Activated CD4-positive, alpha-beta memory T cell treated with anti-CD3 and anti-CD28 coated beads for 36 hours (primary cell): ENCODE data around the gene SBSN. TPM values are rescaled to one million over a fixed set of nuclear protein-coding genes. Genes with fewer than 3 reads are reported as not detected.

Source experiments
- CTCF ChIA-PET: fragments of 350-600 bp; sonication (Branson Sonifier 250); formaldehyde crosslinking; loops from one replicate; lab custom pipeline; 2021; ENCODE audit warnings: antibody characterized with exemption, inconsistent platforms; lab: Charles Lee
- POLR2A ChIA-PET: fragments of 350-600 bp; sonication (Branson Sonifier 250); formaldehyde crosslinking; loops from one replicate; lab custom pipeline; 2021; ENCODE audit warnings: antibody characterized with exemption; lab: Charles Lee
- DNase-seq: peaks from one replicate; pipeline ENCODE4 v3.0.0-alpha.2; 2020
- H3K27ac Mint-ChIP-seq: one replicate; pipeline ENCODE4 v1.8.0; 2021; ENCODE audit warnings: mixed read lengths
- H3K27me3 Mint-ChIP-seq: one replicate; pipeline ENCODE4 v1.8.0; 2021; ENCODE audit warnings: mixed read lengths
- H3K36me3 Mint-ChIP-seq: one replicate; pipeline ENCODE4 v1.8.0; 2021; ENCODE audit warnings: mixed read lengths
- H3K4me1 Mint-ChIP-seq: one replicate; pipeline ENCODE4 v1.8.0; 2021; ENCODE audit warnings: low read depth, mixed read lengths
- H3K4me3 Mint-ChIP-seq: one replicate; pipeline ENCODE4 v1.8.0; 2021; ENCODE audit warnings: mild to moderate bottlenecking, mixed read lengths
- H3K9me3 Mint-ChIP-seq: one replicate; pipeline ENCODE4 v1.8.0; 2021; ENCODE audit warnings: mixed read lengths
- intact Hi-C: fragments of 100-400 bp; cut with micrococcal nuclease; formaldehyde crosslinking; loops from one replicate; pipeline ENCODE4 v1.15.1; 2023
- total RNA-seq, 2 experiments: library from RNA; stranded (reverse); gene quantifications; one replicate each; pipeline ENCODE4 v1.2.3, GENCODE V29; 2021

Gene SBSN
- total RNA-seq, 2 experiments from 2014 or later = 0.10 TPM; not detected in 1

GRCh38 chr19:35551091-35551810 is 23.1 kb upstream of the SBSN start:
- ChIA-PET CTCF (interaction anchor here (1.0 kb wide), 1 partner anchor 15 kb away, joined by 3 read pairs; no protein-coding TSS in a partner anchor), POLR2A (no interaction called here)
- no peak for DNase-seq
- Mint-ChIP-seq H3K36me3 (peaks cover 21% of the 10 kb centered on the region), H3K9me3 (no peaks in the 10 kb centered on the region), H3K4me3 (no peak overlapping the region), H3K27me3 (no peaks in the 10 kb centered on the region), H3K4me1 (peaks cover 24% of the 10 kb centered on the region), H3K27ac (no peak overlapping the region)
- intact Hi-C loops = no loop called here

- Mint-ChIP-seq H3K4me3 (no peak overlapping the region), H3K27ac (no peak overlapping the region), H3K36me3 (peaks cover 23% of the 10 kb centered on the region), H3K27me3 (no peaks in the 10 kb centered on the region), H3K9me3 (no peaks in the 10 kb centered on the region), H3K4me1 (peaks cover 26% of the 10 kb centered on the region)
- ChIA-PET CTCF (interaction anchor here (0.9 to 3.8 kb wide), 4 partner anchors 9 to 48 kb away, joined by 4 to 34 read pairs (median 20); no protein-coding TSS in a partner anchor), POLR2A (no interaction called here)
- no peak for DNase-seq
- intact Hi-C loops = loop anchor here (2.0 to 5.0 kb wide), 5 partner anchors 38 to 203 kb away; partner anchors contain the start of genes DMKN, FFAR1, HAUS5 and LIN37
These were observed 21.9 kb upstream of the SBSN start for GRCh38 chr19:35549879-35550523.

- Mint-ChIP-seq H3K36me3 (peaks cover 23% of the 10 kb centered on the region), H3K27me3 (no peaks in the 10 kb centered on the region), H3K4me3 (no peak overlapping the region), H3K27ac (no peak overlapping the region), H3K9me3 (no peaks in the 10 kb centered on the region), H3K4me1 (peaks cover 33% of the 10 kb centered on the region)
- intact Hi-C loops = loop anchor here (2.0 to 5.0 kb wide), 5 partner anchors 37 to 202 kb away; partner anchors contain the start of genes DMKN, FFAR1, HAUS5 and LIN37
- DNase-seq = peak; percentile 65
- CTCF ChIA-PET = interaction anchor here (0.6 to 3.8 kb wide), 21 partner anchors 9 to 408 kb away, joined by 3 to 34 read pairs (median 6); partner anchors contain the start of genes COX6B1 and HAUS5
- POLR2A ChIA-PET = no interaction called here
These were observed 21.2 kb upstream of the SBSN start for GRCh38 chr19:35549174-35549788.

GRCh38 chr19:35546532-35546931 is 18.4 kb upstream of the SBSN start:
- H3K9me3 Mint-ChIP-seq = no peaks in the 10 kb centered on the region

GRCh38 chr19:35545855-35546381 is 17.8 kb upstream of the SBSN start:
- H3K36me3 Mint-ChIP-seq = peaks cover 27% of the 10 kb centered on the region
- POLR2A ChIA-PET = no interaction called here

More at GRCh38 chr19:35546532-35546931, 18.4 kb upstream of the SBSN start:
- intact Hi-C loops = loop anchor here (1.0 to 5.0 kb wide), 8 partner anchors 34 to 201 kb away; partner anchors contain the start of genes DMKN, FFAR1, HAUS5 and LIN37
- peaks cover 27% of the 10 kb centered on the region for H3K36me3 Mint-ChIP-seq
- POLR2A ChIA-PET = no interaction called here
- no peak for DNase-seq
- no peaks in the 10 kb centered on the region for H3K27me3 Mint-ChIP-seq
- H3K4me3 Mint-ChIP-seq = peak overlapping the region; percentile 93
- H3K27ac Mint-ChIP-seq = peak overlapping the region; percentile 91
- peaks cover 35% of the 10 kb centered on the region for H3K4me1 Mint-ChIP-seq
- CTCF ChIA-PET = interaction anchor here (0.9 to 3.8 kb wide), 2 partner anchors 44 to 202 kb away, joined by 3 to 34 read pairs; partner anchors contain the start of gene LIN37

GRCh38 chr19:35545001-35545854 is 17.1 kb upstream of the SBSN start, which contains the start of gene TMEM147:
Gene TMEM147, plus strand, starts transcription at chr19:35545626. Its CDS starts 114 bp downstream, at chr19:35545740.
- Mint-ChIP-seq H3K27ac (peak within 1 kb of the TSS; percentile 91), H3K4me3 (peak within 1 kb of the TSS; percentile 93), H3K4me1 (peaks cover 35% of the 10 kb centered on the region), H3K36me3 (peaks cover 25% of the 10 kb centered on the region), H3K9me3 (no peaks in the 10 kb centered on the region), H3K27me3 (no peaks in the 10 kb centered on the region)
- intact Hi-C loops = loop anchor here (5.0 kb wide), 4 partner anchors 33 to 202 kb away; partner anchors contain the start of genes DMKN, FFAR1, HAUS5 and LIN37
- POLR2A ChIA-PET = no interaction called here
- CTCF ChIA-PET = interaction anchor here (0.7 to 1.0 kb wide), 2 partner anchors 11 to 35 kb away, joined by 3 read pairs; no protein-coding TSS in a partner anchor
- peak; percentile 90 for DNase-seq

More at GRCh38 chr19:35545855-35546381, 17.8 kb upstream of the SBSN start:
- H3K9me3 Mint-ChIP-seq = no peaks in the 10 kb centered on the region
- peaks cover 35% of the 10 kb centered on the region for H3K4me1 Mint-ChIP-seq
- peak; percentile 81 for DNase-seq
- H3K27ac Mint-ChIP-seq = peak overlapping the region; percentile 91
- CTCF ChIA-PET = interaction anchor here (3.8 kb wide), 1 partner anchor 45 kb away, joined by 34 read pairs; no protein-coding TSS in a partner anchor
- H3K4me3 Mint-ChIP-seq = peak overlapping the region; percentile 93
- H3K27me3 Mint-ChIP-seq = no peaks in the 10 kb centered on the region
- intact Hi-C loops = loop anchor here (1.0 to 5.0 kb wide), 8 partner anchors 34 to 201 kb away; partner anchors contain the start of genes DMKN, FFAR1, HAUS5 and LIN37

GRCh38 chr19:35544110-35544802 is 16.1 kb upstream of the SBSN start:
- intact Hi-C loops = no loop called here
- H3K27ac Mint-ChIP-seq = peak overlapping the region; percentile 91
- no peaks in the 10 kb centered on the region for H3K27me3 Mint-ChIP-seq
- ChIA-PET CTCF (interaction anchor here (0.6 to 1.0 kb wide), 3 partner anchors 12 to 34 kb away, joined by 3 read pairs; no protein-coding TSS in a partner anchor), POLR2A (interaction anchor here (0.5 kb wide), 1 partner anchor 46 kb away, joined by 3 read pairs; no protein-coding TSS in a partner anchor)
- no peaks in the 10 kb centered on the region for H3K9me3 Mint-ChIP-seq
- H3K4me1 Mint-ChIP-seq = peaks cover 34% of the 10 kb centered on the region
- H3K36me3 Mint-ChIP-seq = peaks cover 23% of the 10 kb centered on the region
- DNase-seq = no peak
- H3K4me3 Mint-ChIP-seq = peak overlapping the region; percentile 93

GRCh38 chr19:35543280-35544109 is 15.4 kb upstream of the SBSN start:
- DNase-seq = no peak
- Mint-ChIP-seq H3K36me3 (peaks cover 19% of the 10 kb centered on the region), H3K27me3 (no peaks in the 10 kb centered on the region), H3K9me3 (no peaks in the 10 kb centered on the region), H3K4me3 (no peak overlapping the region), H3K4me1 (peaks cover 27% of the 10 kb centered on the region), H3K27ac (no peak overlapping the region)
- ChIA-PET POLR2A (interaction anchor here (0.5 kb wide), 1 partner anchor 47 kb away, joined by 3 read pairs; no protein-coding TSS in a partner anchor), CTCF (interaction anchor here (0.6 to 1.0 kb wide), 2 partner anchors 25 to 33 kb away, joined by 3 read pairs; no protein-coding TSS in a partner anchor)
- intact Hi-C loops = no loop called here

- DNase-seq = no peak
- POLR2A ChIA-PET = no interaction called here
- peaks cover 11% of the 10 kb centered on the region for H3K36me3 Mint-ChIP-seq
- peaks cover 21% of the 10 kb centered on the region for H3K4me1 Mint-ChIP-seq
- H3K27ac Mint-ChIP-seq = no peak overlapping the region
- H3K9me3 Mint-ChIP-seq = no peaks in the 10 kb centered on the region
- no peak overlapping the region for H3K4me3 Mint-ChIP-seq
- intact Hi-C loops = no loop called here
- CTCF ChIA-PET = no interaction called here
- H3K27me3 Mint-ChIP-seq = no peaks in the 10 kb centered on the region
These were observed 14.1 kb upstream of the SBSN start for GRCh38 chr19:35542209-35542608.
